NCI-H1930 (cell line): Measurements from ENCODE around the gene STARD5.

ENCODE experiments used
- DNase-seq, 2 experiments: peaks; one replicate each; lab custom pipeline; 2025; lab: John Stamatoyannopoulos, UW

Gene STARD5

DNA sequence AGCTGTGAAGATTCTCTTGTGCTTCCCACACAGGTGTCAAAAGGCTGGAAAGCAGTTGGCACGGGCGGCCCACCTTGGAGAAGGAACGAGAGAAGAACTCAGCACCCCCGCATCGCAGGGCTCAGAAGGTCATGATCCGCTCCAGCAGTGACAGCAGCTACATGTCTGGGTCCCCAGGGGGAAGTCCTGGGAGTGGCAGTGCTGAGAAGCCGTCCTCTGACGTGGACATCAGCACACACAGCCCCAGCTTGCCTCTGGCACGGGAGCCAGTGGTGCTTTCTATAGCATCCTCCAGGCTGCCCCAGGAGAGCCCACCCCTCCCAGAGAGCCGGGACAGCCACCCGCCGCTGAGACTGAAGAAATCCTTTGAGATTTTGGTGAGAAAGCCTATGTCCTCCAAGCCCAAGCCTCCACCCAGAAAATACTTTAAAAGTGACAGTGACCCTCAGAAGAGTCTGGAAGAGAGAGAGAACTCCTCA is 31.4 kb downstream of the STARD5 start:
- no peak for DNase-seq

DNA sequence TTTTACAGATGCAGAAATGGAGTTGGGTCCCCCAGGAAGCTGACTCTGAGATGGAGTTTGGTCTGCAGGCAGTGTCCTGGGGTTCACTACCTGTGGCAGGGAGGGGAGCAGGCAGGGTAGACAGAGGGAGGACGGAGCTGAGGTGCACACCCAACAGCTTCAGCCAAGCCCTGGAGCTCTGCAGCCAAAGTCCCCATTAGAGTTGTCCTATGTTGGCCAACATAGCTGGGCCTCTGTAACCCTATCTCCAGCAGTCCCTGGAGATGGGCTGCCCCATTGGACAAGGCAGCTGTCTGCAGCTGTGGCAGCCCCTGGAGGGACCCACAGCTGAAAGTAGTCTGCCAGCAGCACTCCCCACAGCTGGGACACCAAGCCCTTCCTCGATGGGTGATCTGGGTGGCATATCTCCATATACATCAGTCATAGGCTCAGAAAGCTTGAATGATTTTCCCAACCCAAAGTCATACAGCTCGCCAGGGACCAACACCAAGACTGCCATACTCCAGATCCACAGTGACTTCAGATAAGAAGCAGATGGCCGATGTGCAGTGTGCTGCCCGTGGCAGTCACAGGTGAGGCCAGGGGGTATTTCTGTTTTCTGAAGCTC is 31.9 kb downstream of the STARD5 start:
- no peak for DNase-seq

DNA sequence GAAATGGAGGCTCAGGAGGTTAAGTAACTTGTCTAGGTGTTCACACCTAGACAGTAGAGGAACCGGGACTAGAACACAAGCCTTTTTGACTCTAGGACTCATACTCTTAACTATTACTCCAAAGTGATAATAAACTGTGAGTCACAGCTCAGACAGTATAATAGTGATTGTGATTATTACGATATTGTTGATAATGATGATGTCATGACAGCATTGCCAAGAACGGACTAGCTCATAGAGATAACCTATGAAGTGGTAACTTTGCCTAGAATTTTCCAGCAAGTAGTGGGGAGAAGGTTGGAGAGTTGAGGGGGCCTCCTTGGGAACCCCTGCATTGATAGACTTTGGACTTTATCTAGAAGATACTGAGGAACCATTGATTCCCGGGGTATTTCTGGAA is 34.0 kb downstream of the STARD5 start:
- no peak for DNase-seq

DNA sequence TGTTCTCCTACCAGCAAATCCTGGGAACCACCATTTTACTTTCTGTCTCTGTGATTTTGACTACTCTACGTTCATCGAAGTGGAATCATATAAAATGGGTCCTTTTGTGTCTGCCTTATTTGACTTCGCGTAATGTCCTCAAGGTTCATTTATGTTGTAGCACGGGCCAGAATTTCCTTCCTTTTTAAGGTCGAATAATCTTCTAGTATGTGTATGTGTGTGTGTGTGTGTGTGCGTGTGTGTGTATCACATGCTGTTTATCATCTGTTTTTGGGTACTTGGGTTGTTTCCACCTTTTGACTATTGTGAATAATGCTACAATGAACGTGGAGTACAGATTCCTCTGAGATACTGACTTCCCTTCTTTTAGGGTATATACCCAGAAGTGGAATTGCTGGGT is 35.3 kb downstream of the STARD5 start:
- DNase-seq, result no peak

DNA sequence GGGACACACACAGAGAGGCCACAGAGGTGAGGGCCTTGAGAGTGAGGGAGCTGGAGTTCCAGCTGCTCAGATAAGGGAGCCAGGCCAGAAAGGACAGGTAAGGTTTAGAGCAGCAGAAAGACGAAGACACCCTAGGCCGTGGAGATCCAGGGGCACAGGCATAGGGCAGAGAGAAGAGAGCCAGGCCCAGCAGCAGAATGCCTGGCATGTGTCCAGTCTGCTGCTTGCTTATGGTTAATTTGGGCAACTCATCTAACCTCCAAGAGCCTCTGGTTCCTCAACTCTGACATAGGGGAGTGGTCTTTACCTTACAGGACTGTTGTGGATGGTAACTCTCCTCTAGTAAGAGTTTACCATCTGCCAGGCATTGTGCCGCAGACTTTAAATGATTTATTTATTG is 35.9 kb downstream of the STARD5 start:
- no peak for DNase-seq

DNA sequence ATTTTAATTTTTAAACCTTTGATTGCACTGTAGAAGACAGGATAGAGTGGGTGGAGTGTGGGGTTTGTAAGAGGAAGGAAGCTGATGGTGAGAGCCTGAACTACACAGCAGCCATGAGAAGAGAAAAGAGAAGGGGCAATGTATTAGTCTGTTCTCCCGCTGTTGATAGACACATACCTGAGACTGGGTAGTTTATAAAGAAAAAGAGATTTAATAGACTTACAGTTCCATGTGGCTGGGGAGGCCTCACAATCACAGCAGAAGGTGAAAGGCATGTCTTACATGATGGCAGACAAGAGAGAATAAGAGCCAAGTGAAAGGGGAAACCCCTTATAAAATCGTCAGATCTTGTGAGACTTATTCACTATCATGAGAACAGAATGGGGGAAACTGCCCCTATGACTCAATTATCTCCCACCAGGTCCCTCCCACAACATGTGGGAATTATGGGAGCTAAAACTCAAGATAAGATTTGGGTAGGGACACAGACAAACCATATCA is 37.3 kb downstream of the STARD5 start:
- DNase-seq, result no peak

DNA sequence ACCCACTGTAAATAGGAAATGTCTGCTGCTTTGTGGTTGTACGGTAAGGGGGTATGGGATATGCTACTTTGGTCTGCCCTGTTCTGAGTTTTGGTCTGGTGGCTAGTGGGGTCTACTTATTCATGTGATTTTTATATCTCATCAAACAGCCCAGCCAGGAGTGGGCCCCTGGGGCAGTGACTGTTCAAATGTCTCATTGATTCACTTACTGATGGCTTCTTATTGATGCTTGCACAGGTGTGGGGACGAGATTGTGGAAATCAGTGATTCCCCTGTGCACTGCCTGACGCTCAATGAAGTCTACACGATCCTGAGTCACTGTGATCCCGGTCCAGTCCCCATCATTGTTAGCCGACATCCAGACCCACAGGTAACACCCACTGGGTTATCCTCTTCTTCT is 38.5 kb downstream of the STARD5 start:
- no peak for DNase-seq

DNA sequence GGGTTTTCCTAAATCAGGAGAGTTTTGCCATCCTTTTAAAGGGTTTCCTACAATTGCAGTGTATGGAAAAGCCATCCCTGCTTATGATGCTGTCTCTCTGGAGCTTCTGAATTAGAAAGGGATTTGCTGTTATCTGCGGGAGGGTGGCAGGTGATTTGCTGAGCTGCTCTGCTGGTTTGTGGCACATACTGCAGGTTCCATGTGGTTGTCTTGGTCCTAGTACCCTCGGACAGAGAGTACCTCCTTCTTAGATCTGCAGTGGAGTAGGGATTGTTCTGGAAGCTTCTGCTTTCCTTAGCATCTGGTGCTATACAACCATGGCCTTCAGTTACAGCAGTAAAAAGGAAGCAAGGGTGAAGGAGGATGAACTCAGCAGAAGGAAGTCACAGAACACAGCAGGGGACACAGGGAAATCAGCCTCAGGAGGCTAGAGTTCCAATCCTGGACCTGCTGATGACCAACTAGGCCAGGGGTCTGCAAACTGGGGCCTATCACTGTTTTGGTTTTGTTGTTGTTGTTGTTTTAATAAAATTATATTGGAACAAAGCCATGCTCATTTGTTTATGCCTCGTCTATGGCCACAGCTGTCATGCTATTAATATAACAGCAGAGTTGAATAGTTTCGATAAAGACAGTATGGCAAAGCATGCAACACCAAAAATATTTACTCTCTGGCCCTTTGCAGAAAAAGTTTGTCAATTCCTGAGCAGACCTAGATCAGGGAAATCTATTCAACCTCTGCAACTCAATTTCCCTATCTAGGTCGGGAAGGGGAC is 39.5 kb downstream of the STARD5 start:
- DNase-seq, result no peak

DNA sequence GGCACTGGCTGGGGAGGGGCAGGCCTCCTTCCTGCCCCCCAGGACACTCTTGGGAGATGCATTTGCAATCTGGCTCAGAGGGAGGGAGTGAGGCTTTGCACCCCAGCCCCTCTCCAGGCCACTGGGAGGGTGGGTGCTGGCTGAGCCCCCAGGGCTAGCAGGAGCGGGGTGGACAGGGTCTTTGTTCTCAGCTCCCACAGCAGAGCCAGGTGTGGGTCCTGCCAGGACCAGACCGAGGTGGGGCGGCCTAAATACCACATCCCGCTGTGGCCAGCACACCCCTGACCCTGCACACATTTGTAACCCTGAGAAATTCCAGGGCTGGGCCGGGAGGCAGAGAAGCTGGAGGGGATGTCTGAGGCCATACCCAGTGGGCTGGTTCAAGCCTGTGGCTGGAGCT is 41.0 kb downstream of the STARD5 start:
- no peak for DNase-seq

DNA sequence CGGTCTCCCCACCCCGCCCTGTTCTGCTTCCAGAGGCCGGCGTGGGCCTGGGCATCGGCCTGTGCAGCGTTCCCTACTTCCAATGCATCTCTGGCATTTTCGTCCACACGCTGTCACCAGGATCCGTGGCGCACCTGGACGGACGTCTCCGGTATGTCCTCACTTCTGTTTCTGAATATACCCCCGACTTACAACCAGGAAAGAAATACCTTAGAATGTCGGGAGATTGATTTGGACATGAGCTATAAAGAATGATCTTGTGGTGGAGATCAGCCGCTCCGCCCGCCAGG is 41.4 kb downstream of the STARD5 start:
- DNase-seq, result no peak

DNA sequence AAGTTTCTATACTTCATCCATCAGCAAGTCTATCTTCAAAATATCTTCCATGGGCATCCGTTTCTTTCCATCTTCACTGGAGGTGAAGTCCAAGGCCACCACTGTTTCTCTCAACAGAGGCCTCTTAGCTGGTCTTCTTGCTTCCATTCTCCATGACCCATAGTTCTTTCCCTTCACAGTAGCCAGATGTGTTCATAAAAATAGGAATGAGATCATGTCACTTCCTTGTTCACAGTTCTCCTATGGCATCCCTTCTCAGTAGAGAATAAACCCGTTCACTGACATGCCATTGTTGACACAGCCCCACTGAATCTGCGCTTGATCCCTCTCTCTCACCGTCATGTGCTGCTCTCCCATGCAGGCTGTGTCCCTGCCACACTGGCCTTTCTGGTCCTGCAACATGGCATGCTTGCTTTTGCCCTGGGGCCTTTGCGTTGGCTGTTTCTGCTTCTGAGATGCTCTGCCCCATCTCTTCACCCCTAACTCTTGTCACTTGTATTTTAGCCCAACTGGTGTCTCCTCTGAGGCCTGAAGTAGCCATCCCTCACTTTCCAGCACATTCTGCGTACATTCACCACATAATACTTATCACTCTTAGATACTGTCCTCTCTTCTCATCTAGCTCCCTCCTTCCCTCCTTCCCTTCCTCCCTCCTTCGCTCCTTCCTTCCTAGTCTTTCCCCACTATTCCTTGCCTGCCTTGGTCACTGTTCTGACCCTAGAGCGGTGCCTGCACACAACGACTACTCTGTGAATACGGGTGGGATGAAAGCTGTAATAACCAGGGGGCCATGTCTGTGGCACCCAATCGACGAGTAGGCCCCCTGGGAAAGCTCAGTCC is 42.0 kb downstream of the STARD5 start:
- DNase-seq, result no peak

DNA sequence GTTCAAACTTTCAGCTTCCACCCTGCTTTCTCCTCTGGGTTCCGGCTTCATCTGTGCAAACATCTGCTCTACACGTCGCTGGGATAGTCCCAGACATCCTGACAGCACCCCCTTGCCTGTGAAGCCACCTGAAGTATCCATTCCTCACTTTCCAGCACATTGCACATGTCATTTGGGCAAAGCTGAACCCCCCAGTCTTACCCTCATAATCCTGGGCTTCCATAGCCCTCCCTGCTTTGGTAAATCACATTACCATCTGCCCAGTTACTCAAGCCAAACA is 42.5 kb downstream of the STARD5 start:
- DNase-seq, result no peak

DNA sequence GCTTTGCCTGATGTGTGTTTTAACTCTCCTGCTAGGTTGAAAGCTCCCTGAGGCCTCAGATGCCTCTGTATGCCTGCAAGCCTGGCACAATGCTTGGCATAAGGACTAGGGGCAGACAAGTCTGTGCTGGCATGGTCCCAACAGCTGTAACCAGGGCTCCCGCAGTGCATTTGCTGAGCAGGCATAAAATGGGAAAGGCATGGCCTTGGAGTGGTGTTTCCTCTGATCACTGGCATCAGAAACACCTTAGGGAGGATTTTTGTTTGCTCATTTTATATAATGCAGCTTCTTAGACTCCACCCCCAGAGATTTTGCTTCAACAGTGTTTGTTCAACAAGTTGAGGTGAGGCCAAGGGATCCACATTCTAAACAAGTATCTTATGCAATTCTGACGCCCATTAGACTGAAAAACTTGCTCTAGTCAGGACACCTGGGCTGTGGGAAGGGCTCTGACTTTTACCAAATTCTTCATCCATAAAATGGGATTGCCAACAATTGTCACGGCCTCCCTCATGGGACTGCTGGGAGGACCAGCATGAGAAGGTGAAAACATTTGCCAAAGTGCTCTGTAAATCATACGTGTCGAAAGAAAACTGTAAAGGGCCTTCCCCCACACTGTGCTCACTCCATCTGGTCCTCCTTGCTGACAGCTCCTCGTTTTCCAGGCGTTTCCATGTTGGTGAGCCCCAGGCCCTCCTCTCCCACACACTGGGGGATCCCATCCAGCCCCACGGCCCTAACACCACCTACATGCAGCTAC is 43.1 kb downstream of the STARD5 start:
- DNase-seq, result no peak

DNA sequence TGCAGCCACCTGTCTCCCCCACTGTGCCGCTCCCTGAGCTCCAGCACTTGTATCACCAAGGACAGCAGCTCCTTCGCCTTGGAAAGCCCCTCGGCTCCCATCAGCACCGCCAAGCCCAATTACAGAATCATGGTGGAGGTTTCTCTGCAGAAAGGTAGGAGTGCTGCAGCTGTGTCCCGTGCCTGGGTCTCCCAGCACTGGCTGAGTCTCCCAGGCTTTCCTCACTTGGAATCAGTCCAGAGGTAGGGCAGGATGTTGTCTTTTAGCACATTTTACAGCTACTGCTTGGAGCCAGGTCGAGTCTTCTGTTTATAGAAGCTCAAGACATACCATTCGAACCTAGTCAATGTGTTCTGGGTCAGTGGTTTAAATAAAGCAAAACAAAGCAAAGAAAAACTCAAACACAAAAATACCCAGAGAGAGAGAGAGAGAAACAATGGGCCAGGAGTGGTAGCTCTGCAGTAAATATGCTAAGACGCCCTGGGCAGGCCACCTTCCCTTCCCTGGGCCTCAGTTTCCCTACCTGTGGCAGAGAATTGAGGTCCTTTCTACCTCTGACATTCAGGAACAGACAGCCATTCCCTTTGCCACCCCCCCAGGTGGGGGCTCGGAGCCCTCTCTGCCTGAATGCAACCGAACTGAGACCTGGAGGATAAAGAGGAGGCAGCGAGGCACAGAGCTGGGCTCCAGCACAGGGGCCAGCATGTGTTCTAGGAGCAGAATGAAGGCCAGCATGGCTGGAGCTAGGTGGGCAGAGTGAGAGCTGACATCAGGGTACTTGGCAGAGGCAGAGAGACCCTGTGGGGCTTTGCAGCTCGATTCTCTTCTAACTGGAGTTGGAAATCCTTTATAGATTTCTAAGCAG is 44.1 kb downstream of the STARD5 start:
- DNase-seq, result no peak

DNA sequence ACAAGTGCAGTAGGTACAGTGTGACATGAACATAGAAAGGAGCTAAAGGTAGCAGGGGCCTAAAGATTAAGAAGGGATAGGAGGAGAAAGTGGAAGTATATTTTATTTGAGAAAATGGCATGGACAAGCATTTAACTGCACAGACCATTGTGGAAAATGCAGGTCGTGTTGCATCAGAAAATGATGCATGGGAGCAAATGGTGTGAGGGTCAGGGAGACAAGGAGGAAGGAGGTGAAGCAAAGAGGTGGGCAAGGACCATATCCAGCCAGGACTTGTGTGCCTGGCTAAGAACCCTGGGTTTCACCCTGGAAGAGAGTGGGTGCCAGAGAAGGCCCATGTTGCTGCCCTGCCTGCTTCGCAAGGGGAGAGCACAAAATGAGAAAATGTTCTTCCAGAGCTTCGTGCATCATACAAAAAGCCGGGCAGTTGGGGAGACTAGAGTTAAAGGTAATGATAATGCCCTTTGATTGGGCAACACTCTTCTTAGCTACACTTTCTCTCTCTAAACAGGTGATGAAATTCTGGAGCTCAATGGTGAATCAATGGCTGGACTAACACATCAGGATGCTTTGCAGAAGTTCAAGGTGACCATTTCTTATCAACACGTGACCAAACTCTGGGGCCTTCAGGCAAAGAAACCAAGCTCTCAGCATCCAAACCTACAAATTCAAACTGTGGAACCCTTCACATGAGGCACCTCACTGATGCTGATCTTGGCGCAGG is 45.5 kb downstream of the STARD5 start:
- DNase-seq, result no peak

DNA sequence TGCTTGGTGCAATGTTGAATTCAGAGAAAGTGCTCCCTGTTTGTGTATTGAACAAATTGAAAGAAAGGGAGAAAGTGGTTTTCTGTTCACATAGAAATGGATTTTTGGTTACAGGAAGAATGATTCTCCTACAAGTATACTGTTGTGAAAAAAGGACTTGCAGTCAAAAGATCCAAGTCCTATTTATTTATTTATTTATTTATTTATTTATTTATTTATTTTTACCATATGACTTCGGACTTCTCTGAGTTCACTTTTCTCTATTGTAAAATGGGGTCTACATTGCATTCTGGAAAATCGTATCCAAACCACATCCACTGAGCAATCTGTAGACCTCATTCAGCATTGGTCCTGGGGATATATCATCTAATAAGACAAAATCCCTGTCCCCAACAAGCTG is 46.1 kb downstream of the STARD5 start:
- DNase-seq, result no peak

DNA sequence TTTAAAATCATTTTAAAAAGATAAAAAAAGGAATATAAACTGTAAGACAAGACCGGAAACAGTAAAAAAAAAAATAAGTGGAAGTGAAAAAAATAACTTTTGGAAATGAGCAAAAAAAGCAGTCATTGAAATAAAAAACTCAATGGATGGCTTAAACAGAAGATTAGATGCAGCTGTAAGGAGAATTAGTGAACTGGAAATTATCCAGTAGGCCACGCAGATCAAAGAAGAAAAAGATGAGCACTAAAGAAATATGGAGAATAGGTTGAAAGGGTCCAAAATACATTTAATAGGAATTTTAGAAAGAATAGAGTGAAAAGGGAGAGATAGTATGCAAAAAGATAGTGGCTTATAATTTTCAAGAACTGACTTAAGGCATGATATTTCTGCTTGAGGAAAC is 47.0 kb downstream of the STARD5 start:
- no peak for DNase-seq

DNA sequence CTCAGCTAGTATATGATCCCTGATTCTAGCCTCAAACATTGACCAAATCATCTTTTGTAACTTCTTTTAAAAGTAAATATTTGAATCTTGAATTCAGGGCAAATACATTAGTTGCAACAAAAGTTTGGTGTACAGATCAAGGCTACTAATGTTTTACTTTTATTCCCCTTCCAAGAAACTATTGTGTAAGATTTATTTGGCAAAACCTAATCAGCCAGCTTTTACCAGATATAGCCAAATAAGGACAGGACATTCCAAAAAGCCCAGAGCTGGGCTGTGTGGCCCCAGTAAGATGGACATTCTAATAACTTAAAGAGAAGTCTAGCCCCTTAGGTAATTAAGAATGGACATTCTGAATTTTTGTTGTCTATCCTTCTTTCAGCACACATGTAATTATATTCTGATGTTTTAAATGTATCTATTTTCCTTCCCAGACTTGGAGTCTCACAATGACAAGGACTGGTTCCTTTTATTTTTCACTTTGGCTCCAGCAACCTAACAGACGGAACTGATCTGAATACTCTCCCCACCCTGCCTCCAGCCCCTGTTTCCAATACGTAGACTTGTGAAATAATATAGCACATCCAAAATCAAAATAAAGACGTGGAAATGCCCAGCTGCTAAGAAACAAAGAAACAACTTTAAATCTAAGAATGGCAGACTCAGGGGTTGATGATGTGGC is 48.1 kb downstream of the STARD5 start:
- DNase-seq, result no peak

DNA sequence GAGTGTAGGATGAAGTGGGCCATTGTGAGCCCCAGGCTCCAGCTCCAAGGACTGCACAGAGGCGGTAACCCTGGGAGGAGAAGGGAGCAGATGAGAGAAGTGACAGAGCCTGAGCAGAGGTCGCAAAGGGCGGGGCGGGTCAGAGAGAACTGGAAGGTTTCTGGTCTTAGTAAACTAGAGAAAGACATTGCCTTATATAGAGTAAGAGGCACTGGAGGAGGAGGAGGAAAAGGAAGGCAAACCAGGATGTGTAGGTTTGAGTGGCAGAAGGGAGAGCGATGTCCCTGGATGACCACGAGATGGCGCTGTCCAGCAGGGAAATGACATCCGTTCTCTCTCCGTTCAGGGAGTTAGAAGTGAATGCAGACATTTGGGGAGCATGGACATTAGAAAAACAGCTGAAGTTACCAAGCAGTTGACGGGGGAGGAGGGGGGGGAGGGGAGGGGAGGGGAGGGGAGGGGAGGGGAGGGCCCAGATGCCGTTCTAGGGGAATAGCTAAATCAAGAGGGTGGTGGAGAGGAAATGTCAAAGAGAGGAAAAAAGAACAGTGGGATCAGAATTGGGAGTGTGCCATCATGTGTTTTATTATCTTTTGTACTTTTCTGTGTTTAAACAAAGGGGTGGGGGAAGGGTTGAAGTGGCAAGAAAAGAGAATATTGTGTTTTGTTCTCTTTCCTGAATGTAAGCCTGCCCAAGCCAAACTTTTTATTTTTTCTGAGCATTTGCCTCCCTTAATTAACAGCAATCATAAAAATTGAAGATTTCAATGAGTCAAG is 48.8 kb downstream of the STARD5 start:
- peak in 1 of 2 experiments; percentile 18 for DNase-seq
